ENCODE data around the gene TMEM229B.

TMEM229B gene

DNA sequence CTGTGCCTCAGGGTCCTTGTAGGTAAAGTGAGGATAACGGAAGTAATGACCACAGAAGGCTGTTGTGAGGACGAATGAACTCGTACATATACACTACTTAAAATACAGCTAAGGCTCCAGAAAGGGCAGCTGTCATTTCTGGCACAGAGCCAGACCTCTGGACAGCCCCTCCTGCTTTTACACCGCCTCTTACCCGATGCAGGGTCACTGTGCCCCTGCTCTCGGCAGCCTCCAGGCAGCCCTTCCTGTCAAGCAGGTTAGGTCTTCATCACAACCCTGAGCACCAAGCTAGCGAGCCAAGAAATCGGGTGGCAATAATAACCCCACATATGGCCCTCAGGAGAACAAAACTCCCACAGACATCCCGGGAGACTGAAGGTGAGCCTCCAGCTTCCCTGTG is 8.5 kb downstream of the TMEM229B start:
- TF ChIP-seq POLR2A (IDR thresholded peaks at IDR 0.05; ENCODE audit: low read depth, low read length): no peak
- no peak for TF ChIP-seq TAF1 (IDR thresholded peaks at IDR 0.05; ENCODE audit: low read depth, low read length)
- TF ChIP-seq SPI1 (IDR thresholded peaks at IDR 0.05; ENCODE audit: low read depth, low read length): no peak
- TF ChIP-seq POU2F2 (IDR thresholded peaks at IDR 0.05; ENCODE audit: low read depth, low read length): no peak
- TF ChIP-seq POLR2AphosphoS5 (IDR thresholded peaks at IDR 0.05; ENCODE audit: low read depth, low read length): no peak
- TF ChIP-seq PAX5 (IDR thresholded peaks at IDR 0.05; ENCODE audit: insufficient read depth, low read length, severe bottlenecking): no peak
- FAIRE-seq (no peak), DNase-seq (ENCODE audit: insufficient read length, low spot score) (no peak)

DNA sequence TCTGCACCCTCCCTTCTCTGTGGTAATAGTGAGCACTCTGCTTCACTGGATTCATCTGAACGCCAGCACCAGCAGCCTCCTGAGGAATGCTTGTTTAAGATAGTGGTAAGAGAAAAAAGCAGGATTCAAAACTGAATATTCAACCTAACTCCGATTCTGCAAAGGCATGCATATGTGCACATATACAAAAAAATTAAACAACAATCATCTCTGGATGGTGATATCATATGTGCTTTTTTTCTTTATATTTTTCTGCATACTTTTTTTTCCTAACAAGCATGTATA is 9.8 kb downstream of the TMEM229B start:
- TF ChIP-seq POLR2A (IDR thresholded peaks at IDR 0.05; ENCODE audit: low read depth, low read length) (no peak), PAX5 (IDR thresholded peaks at IDR 0.05; ENCODE audit: insufficient read depth, low read length, severe bottlenecking) (no peak), POU2F2 (IDR thresholded peaks at IDR 0.05; ENCODE audit: low read depth, low read length) (no peak), POLR2AphosphoS5 (IDR thresholded peaks at IDR 0.05; ENCODE audit: low read depth, low read length) (no peak), SPI1 (IDR thresholded peaks at IDR 0.05; ENCODE audit: low read depth, low read length) (no peak)

DNA sequence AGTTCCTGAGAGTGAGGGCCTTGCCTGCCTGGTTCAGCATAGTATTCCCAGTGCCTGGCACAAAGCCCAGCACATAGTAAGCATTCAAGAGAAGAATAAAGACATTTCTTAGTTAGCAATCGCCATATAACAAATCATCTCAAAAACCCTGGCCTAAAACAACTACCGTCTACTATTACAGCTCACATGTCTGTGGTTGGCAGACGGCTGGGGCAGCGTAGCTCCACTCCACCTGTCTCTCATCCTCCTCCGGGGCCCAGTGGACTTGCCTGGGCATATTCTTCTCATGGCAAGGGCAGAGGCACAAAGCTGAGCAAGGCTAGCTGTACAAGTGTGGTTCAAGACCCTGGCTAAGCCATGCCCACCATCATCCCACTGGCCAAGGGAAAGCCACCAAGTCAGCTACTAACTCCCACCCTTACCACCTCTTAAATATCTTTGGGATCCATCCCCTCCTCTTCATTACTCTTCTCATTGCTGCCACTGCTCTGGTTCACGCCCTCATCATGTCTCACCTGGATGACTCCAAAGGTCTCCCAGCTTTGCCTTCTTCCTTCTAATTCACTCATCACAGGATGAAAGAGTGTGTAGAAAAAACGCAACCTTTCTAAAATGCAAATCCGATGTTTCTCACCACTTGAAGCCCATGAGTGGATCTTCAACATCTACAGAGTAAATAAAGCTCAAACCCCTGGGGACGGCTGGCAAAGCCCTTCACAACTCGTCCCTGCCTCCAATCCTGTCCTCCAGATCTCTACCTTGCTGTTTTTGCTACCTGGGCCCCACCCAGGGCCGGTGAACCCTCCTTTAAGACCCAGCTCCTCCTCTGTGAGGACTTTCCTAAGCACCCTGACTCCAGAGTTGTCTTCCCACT is 10.4 kb downstream of the TMEM229B start:
- FAIRE-seq: no peak
- no peak for TF ChIP-seq POLR2AphosphoS5 (IDR thresholded peaks at IDR 0.05; ENCODE audit: low read depth, low read length)
- no peak for DNase-seq (ENCODE audit: insufficient read length, low spot score)

More for the DNA sequence above, 9.8 kb downstream of the TMEM229B start:
- no peak for DNase-seq (ENCODE audit: insufficient read length, low spot score)
- no peak for FAIRE-seq

DNA sequence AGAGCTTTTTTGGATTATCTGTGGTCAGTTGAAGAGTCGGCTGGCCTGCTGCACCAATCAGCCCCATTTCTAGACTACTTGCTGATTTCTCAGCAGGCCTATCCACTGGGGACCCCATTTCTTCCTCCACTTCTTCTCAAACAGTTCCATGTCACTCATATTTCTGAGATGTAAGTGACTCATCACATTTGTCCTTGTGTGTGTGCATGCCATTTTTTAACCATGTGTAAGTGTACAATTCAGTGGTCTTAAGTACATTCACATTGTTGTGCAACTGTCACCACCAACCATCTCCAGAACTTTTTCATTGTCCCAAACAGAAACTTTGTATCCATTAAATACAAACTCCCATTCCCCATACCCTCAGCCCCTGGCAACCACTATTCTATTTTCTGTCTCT is 14.2 kb downstream of the TMEM229B start:
- TF ChIP-seq PAX5 (IDR thresholded peaks at IDR 0.05; ENCODE audit: insufficient read depth, low read length, severe bottlenecking) (no peak), POU2F2 (IDR thresholded peaks at IDR 0.05; ENCODE audit: low read depth, low read length) (no peak), SPI1 (IDR thresholded peaks at IDR 0.05; ENCODE audit: low read depth, low read length) (no peak), POLR2A (IDR thresholded peaks at IDR 0.05; ENCODE audit: low read depth, low read length) (no peak)
- DNase-seq (ENCODE audit: insufficient read length, low spot score) (no peak), FAIRE-seq (no peak)

DNA sequence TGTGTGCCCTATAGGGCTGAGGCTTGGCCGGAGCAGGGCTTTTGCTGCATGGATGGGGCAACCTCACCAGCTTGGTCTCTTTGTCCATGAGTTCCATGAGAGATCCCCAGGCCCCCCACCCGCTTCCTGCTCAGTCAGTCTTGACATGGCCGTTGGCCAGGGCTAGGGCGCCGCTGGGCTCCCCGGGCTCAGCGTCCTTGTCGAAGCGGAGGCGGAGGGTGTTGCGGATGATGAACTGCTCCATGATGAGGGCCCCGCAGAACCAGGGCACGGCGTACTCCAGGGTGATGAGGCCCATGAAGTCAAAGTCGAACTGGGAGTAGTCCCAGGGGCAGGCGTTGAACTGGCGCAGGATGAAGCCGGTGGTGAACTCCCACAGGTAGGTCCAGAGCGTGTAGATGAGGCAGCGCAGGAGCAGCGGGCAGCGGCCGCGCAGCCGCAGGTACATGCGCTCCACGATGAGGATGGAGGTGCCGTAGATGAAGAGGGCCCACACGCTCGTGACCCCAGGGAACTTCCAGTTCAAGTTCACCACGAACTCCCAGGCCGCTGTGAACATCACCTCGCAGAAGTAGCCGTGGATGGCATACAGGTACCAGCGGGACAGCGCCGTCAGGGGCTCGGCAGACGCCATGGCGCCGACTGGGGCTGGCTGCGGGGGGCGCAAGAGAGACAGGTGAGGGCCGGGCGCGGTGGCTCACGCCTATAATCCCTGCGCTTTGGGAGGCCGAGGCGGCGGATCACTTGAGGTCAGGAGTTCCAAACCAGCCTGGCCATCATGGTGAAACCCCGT is 15.0 kb downstream of the TMEM229B start:
- DNase-seq (ENCODE audit: insufficient read length, low spot score) (no peak), FAIRE-seq (no peak)
- TF ChIP-seq POU2F2 (IDR thresholded peaks at IDR 0.05; ENCODE audit: low read depth, low read length) (no peak), POLR2AphosphoS5 (IDR thresholded peaks at IDR 0.05; ENCODE audit: low read depth, low read length) (no peak), TAF1 (IDR thresholded peaks at IDR 0.05; ENCODE audit: low read depth, low read length) (no peak), POLR2A (IDR thresholded peaks at IDR 0.05; ENCODE audit: low read depth, low read length) (no peak), SPI1 (IDR thresholded peaks at IDR 0.05; ENCODE audit: low read depth, low read length) (no peak), PAX5 (IDR thresholded peaks at IDR 0.05; ENCODE audit: insufficient read depth, low read length, severe bottlenecking) (no peak)

DNA sequence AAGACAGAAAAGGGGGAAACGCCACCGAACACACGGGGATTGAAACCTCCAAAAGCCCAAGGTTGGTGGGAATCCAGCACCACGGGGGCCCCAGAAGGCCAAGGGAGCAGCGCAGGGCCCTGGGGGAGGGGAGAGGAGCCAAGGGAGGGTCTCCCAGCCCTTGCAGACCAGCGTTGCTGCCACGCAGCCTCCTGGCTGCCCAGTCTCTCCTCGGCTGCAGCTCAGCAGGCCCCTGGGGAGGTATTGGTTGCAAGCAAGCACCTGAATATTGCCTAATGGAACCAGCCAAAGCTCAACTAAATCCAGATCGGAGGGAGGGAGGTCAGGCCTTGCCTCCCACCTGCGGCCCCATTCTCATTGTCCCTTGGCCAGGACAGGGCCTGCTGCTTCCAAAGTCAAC is 15.8 kb downstream of the TMEM229B start:
- TF ChIP-seq TAF1 (IDR thresholded peaks at IDR 0.05; ENCODE audit: low read depth, low read length): no peak
- TF ChIP-seq SPI1 (IDR thresholded peaks at IDR 0.05; ENCODE audit: low read depth, low read length): no peak
- no peak for TF ChIP-seq POLR2AphosphoS5 (IDR thresholded peaks at IDR 0.05; ENCODE audit: low read depth, low read length)
- no peak for TF ChIP-seq POLR2A (IDR thresholded peaks at IDR 0.05; ENCODE audit: low read depth, low read length)
- no peak for TF ChIP-seq PAX5 (IDR thresholded peaks at IDR 0.05; ENCODE audit: insufficient read depth, low read length, severe bottlenecking)
- TF ChIP-seq POU2F2 (IDR thresholded peaks at IDR 0.05; ENCODE audit: low read depth, low read length): no peak
- DNase-seq (ENCODE audit: insufficient read length, low spot score) (no peak), FAIRE-seq (no peak)

DNA sequence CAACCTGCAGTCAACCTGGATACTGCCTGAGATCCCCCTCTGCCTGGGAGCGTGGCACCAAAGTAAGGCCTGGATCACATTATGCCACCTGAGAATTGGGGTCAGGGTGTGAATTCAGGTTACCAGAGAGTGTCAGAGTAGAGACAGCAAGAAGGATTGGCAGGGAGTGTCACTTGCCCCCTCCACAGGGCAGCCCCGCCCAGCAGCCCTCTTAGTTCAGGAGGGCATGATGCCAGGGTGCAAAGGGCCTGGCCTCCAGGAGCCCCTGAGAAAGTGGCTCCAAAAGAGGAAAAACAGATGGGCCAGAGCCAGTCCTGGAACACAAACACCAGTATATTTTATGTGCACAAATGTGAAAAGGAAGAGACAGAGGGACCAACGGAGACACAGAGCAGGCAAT is 18.6 kb downstream of the TMEM229B start:
- no peak for DNase-seq (ENCODE audit: insufficient read length, low spot score)
- TF ChIP-seq PAX5 (IDR thresholded peaks at IDR 0.05; ENCODE audit: insufficient read depth, low read length, severe bottlenecking): no peak
- TF ChIP-seq SPI1 (IDR thresholded peaks at IDR 0.05; ENCODE audit: low read depth, low read length): no peak
- no peak for TF ChIP-seq POLR2AphosphoS5 (IDR thresholded peaks at IDR 0.05; ENCODE audit: low read depth, low read length)
- no peak for TF ChIP-seq POU2F2 (IDR thresholded peaks at IDR 0.05; ENCODE audit: low read depth, low read length)
- TF ChIP-seq POLR2A (IDR thresholded peaks at IDR 0.05; ENCODE audit: low read depth, low read length): no peak
- no peak for TF ChIP-seq TAF1 (IDR thresholded peaks at IDR 0.05; ENCODE audit: low read depth, low read length)
- no peak for FAIRE-seq

DNA sequence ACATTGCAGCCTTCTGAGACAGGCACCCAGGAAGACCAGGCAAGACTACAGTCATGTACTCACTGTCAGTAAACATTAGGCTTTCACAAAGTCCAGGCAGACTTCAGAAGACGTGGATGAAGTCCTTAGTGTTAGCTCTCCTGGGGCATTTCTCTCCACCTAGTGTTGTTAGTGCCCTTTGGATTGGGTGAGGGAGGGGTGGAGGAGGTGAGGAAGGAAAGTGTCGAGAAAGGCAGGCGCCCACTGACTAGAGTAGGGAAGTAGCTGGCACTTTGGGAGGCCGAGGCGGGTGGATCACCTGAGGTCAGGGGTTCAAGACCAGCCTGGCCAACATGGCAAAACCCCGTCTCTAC is 20.2 kb downstream of the TMEM229B start:
- FAIRE-seq (no peak), DNase-seq (ENCODE audit: insufficient read length, low spot score) (no peak)
- TF ChIP-seq POLR2AphosphoS5 (IDR thresholded peaks at IDR 0.05; ENCODE audit: low read depth, low read length) (no peak), PAX5 (IDR thresholded peaks at IDR 0.05; ENCODE audit: insufficient read depth, low read length, severe bottlenecking) (no peak), POU2F2 (IDR thresholded peaks at IDR 0.05; ENCODE audit: low read depth, low read length) (no peak), TAF1 (IDR thresholded peaks at IDR 0.05; ENCODE audit: low read depth, low read length) (no peak), SPI1 (IDR thresholded peaks at IDR 0.05; ENCODE audit: low read depth, low read length) (no peak)

DNA sequence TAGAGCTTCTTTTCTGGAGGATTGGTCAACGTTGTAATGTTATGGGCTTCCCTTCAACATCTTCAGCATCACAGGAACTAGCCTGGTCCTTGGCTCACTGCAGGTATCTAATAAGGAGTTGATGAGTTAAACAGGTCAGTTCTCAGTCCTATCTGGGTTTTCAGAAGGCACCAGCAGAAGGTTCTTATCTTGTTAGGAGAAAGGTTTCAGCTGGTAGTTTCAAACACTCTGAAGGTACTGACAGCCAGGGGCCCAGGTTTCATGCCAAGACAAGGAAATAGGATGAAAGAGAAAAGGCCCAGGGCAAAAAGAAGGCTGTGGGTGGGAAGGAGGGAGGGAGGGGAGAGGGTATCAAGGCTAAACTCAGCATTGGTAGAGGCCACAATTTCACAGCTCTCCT is 21.4 kb downstream of the TMEM229B start:
- no peak for DNase-seq (ENCODE audit: insufficient read length, low spot score)
- TF ChIP-seq SPI1 (IDR thresholded peaks at IDR 0.05; ENCODE audit: low read depth, low read length) (no peak), POLR2A (IDR thresholded peaks at IDR 0.05; ENCODE audit: low read depth, low read length) (no peak), POLR2AphosphoS5 (IDR thresholded peaks at IDR 0.05; ENCODE audit: low read depth, low read length) (no peak), PAX5 (IDR thresholded peaks at IDR 0.05; ENCODE audit: insufficient read depth, low read length, severe bottlenecking) (no peak), POU2F2 (IDR thresholded peaks at IDR 0.05; ENCODE audit: low read depth, low read length) (no peak), TAF1 (IDR thresholded peaks at IDR 0.05; ENCODE audit: low read depth, low read length) (no peak)
- no peak for FAIRE-seq

DNA sequence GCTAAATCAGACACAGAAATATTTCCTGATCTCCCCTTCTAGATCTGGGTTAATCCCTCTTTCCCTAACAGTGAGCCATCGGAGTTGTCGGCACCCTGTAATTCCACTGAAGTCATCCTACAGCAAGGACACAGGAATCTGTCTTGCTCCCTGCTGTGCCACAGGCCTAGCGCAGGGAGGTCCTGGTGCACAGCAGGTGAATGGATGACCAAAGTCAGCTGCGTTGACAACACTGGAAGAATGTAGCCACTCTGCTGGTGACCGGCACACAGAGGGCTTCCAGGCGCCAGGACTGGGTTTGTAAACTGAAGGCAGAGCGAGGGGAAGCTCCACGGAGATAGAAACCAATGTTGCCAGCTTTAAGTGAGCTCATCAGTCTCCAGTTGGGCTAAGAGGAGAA is 23.6 kb downstream of the TMEM229B start:
- DNase-seq (ENCODE audit: insufficient read length, low spot score): no peak
- no peak for TF ChIP-seq POU2F2 (IDR thresholded peaks at IDR 0.05; ENCODE audit: low read depth, low read length)
- TF ChIP-seq POLR2AphosphoS5 (IDR thresholded peaks at IDR 0.05; ENCODE audit: low read depth, low read length): no peak
- no peak for TF ChIP-seq SPI1 (IDR thresholded peaks at IDR 0.05; ENCODE audit: low read depth, low read length)
- no peak for TF ChIP-seq POLR2A (IDR thresholded peaks at IDR 0.05; ENCODE audit: low read depth, low read length)
- no peak for FAIRE-seq
